Retina (tissue), 1 donor: Measurements from ENCODE around the gene CLMP.
A peak's percentile ranks its signal among the peaks of the same experiment; 100 is the strongest.
"Not testable (repeated sequence)": the region's sequence is repeated elsewhere in the genome, so short reads cannot be mapped to it uniquely, and the experiment has no call there.

Source experiments
- DNase-seq: peaks from one replicate; pipeline ENCODE4 v3.0.0-alpha.2; 2016

Gene CLMP

DNA sequence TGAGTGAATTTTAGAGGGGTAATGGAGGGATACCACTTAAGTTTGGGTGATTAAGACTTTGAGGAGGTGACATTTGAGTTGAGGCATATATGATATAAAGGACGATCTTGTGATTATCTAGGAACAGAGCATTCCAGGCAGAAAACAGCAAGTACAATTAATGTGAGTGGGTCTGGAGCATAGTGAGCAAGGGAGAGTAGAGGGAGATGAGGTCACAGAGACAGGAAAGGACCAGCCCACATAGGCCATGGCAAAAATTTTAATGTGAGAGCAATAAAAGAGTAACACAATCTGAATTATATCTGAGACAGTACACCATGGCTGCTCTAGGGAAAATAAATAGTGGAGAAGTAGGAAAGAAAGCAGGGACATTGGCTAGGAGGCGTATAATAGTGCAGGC lies 118.6 kb downstream of the CLMP start:
- DNase-seq, result no peak

DNA sequence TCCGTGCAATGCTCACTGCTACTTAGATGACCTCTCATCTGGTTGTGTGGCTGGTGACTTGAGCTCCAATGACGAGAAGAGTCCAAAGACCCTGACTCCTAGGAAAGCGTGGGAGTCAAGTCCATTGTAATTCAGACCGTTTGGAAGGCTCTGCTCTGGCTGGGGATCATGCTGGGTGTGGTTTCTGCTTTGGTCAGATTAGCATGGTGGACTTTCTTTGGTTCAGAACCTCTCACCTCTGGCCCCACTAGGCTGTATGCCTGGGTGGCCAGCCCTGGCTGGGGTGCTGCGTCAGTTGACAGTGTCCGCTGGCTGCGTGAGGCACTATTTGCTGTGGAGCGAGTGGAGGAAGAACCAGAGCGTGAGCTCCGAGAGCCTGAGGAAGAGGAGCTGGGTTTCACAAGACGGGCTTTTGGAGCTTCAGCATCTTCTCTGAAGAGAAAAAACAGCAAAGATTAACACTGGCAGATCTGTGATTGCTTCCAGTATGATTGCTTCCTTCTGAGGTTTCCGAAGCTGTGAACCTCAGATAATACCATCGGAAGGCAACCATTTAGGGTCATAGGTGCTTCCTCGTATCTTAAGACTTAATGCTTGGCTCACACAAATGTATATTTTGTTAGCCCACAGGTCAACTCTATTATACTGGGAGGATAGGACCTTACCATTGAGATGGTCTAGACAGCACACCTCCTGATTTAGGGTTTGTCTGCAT lies 121.5 kb downstream of the CLMP start:
- DNase-seq, result no peak

DNA sequence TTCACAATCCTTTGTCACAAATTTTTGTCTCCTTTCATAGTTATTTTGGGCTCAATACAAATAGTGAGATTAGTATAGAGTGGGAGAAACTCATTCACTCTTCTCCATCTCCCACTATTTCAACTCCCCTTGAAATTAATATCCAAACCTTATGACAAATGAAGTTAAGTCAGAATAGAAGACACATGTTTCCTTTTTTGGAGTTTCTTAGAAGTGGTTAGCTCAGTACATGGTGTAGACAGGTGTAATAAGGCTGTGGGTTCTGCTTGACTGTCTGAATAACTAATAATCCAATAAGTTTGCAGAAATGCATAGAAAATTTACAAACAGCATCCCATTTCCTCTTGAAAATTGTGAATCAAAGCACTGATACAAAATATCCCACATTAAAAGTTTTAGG lies 122.3 kb downstream of the CLMP start:
- no peak for DNase-seq

DNA sequence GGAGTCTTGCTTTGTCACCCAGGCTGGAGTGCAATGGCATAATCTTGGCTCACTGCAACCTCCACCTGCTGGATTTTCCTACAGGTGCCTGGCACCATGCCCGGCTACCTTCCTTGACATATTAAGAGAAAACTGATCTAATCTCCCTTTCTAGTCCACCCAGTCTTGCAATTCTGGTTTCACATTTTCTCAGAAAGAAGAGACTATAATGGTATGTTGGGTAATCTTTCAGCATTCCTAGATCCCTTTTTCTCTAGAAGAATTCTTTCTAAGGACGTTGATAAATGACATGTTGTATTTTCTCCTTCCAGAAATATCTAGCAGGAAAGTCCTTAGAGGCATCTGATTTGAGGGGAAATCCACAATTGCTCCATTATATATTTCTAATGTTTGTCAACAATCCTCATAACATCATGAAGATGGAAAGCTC lies 122.7 kb downstream of the CLMP start:
- no peak for DNase-seq

DNA sequence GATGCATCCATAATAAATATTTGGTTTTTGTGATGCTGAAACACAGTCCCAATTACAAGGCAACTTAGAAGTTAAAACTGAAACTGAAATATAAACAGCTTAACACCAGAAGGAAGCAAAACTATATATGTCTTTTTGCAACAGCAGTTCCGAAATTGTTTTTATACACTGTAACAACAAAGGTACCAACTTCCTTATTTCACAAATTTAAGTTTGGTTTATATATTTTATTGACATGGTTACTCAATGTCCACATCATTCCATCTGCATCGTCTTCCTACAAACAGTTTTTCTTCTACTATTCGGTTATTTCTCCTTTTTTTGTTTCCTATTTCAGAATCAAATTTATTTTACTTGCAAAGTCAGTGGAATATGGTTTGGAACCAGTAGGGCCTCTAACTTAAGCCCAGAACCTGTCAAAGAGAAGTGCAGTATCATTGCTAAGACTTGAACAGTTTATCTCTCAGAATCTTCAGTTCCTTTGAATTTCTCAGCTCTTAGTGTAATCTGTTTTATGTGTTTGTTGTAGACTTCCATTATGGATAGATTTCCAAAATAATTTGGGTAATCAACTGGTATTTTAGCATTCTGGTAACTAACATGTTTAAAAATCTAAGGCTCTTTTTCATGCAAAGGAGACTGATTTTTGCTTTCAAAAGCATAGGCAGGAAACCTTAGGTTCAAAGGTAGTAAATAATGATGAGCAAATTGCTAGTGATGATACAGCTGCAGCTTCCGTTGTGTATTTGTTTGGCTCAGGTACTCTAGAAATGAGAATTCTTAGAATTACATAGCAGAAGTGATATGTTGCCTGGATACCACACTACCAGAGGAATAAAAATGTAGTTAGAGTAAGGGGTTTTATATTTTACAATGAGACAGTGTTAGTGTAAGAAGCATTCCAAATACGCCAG lies 124.9 kb downstream of the CLMP start:
- no peak for DNase-seq

DNA sequence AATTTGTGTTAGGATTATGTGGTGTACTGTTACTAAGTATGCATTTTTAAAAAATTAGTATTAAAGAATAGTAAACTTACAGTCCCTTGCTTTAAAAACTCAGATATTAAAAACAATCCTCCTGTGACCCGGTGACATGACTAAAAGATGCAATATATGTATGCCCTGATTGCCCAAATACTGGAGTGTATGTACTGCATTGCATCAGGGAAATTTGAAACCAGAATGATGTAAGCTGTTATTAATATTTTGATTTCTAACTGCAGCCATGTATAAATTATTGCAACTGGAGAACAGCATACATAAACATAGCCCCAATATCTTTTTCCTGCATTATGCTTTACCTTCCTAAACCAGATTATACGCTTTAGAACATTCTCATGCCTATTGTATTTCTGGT lies 129.4 kb downstream of the CLMP start:
- DNase-seq, result no peak

DNA sequence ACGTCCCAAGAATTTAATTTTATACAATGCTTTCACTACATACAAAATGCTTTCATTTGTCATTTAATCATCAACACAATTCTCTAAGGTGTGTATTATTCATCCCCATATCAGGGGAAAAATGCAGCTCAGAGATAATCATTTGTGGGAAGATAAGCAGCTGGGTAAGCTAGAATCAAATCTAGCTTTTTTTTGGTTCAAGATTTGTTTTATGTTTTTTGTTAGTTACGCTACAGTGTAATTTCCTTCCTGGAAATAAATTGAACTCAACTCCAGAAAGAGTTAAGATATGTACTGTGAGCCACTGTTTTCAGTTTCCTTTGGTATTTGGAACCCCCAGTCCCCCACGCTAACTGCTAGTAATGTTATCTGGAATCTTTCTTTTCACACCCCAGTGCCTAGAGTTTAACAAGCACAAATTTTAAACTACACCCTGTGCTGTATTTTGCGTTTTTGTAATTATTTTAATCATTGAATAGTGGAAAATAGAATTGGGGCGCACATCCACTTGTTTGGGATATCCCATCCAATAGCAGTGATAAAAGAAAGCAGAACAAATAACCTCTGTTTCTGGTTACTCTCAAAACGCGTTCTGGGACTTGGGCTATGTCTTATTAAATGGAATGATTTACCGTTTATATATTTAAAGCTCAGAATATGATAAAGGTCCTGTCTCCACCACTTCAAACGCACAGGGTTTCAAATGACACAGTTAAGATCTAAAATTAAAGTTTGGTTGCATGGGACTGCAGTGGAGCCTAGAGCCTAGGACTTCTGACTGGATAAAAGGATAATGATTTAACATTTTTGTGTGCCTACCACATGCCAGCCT lies 131.0 kb downstream of the CLMP start:
- no peak for DNase-seq

DNA sequence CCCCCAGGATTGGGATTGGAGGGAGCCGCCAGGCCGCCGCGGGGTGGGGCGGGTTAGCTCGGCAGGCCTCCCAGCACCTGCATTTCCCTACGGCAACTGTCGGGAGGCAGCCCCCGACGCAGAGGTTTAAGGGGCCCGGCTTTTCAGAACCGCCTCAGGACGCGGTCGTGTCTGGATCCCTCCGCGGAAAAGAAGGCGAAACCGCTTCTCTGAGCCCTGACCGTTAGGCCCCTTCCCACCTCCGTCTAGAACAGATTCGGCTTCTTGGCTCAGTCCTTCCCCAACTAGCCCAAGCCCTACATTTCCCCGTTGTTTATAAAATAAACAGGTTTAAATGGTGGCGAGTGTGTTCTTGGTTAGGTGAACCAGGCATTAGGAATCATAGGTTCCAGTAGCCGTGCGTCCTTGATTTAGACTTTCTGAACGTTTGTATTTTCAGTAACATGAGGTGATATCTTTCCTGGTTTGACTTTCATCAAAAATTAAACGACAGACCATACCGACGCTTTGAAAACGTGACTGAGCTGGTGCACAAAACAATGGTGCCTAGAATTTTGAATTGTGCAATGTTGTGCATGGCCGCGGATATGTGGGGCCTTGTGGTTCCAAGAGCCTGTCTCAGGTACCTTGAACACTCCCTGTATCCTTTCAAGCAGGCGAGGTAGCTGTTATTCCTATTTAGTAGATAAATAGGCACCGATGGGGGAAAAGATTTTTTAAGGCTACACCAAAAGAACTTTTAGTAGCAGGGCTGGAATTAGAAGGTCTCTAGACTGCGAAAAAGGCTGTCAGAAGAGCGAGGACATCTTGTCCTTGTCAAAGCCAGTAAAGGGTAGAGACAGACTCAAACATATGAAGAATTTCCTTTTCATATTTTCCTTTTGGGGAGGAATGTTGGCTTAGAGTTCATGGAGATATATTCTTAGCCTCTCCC lies 131.9 kb downstream of the CLMP start:
- peak; percentile 88 for DNase-seq

DNA sequence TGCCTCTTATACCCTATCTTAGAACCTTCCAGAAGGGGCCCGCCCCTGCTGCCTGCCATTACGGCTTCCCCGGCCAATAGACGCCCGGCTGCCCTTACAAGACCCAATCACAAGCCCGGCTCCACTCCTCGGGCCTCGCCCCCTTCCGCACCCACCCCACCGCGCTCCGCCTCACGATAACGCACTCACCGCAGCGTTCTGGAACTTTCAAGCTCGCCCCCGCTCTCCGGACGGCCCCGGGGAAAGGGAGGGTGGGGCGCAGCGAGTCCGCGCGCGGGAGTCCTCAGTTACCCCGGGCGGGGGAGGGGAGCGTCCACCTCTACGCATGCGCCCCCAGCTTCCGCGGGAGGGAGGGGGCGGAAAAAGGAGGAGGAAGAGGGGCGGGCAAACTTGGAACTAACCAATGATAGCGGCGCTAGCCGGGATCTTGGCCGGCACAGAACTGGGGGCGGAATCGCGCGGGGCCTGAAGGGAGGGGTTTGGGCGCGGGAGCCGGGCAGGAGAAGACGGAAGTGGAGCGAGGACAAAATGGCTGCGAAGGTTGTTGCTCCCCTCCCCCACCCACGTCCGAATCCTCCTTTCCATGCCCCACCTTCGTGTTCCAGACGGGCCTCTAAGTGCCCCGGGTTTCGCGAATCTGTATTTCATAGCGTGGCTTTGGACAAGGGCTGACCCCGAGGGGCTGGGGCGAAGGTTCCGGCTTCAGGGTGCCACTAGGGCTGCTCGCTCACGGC lies 132.7 kb downstream of the CLMP start:
- DNase-seq, result peak; percentile 98

DNA sequence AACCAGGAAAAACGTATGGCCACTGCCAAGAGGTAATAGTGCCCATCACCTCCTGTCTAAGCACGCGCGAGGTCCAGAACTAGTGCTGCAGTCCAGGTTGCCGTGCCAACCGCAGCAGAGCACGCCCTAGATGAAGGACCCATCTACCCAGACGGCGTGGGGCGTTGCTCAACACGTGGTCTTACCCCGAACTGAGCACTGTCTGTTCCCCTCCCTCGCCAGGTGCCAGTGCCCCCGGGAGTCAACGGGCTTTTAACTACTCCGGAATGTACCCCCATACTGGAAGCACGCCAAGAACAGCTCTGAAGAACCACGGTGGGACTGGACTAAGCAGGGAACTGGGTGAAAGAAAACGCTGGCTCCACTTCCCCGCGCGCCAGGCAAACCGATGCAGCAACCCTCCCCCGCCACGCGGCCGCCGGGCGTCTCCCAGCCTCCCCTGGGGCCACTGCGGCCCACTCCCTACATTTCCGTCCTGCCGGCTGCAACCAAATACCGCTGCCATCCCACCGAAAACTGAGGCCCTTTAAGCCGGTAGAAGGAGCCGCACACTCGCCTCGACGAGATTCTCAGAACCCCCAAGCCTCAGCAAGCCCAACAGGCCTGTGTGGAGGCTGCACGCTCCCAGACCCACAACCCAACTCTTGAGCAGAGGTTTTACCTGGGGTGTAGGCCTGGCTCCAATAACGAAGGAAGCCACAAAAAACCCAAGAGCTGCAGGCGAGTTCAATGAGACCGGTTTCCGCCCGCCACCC lies 133.5 kb downstream of the CLMP start, which contains the start of gene HSPA8:
Gene HSPA8, minus strand, starts transcription at position 734 of the 755 bp plus-strand sequence. CDS start 812 bp downstream, outside the sequence.
- no peak for DNase-seq

DNA sequence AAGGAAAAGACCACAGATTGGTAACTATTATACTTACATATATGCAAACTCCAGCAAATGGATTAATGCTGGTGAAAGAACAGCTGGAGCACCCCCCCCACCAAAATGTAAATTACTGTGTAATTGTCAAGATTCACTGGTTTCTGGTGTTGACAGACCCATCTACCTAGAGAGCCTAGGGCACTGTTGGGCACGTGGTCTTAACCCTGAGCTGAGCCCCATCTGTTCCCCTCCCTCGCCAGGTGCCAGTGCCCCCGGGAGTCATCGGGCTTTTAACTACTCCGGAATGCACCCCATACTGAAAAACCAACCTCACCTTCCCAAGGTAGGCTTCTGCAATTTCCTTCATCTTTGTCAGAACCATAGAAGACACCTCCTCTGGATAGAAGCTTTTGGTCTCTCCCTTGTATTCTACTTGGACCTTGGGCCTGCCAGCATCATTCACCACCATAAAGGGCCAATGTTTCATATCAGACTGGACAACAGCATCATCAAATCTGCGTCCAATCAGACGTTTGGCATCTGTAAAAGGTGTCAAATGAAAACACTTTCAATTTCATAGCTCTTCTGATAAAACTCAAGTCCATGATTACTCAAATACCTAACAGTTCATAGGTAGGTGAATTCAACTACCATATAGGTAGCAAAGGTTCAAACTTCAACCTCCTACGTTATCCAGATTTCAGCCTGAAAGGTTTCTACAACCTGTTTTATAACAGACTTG lies 134.6 kb downstream of the CLMP start:
- no peak for DNase-seq

DNA sequence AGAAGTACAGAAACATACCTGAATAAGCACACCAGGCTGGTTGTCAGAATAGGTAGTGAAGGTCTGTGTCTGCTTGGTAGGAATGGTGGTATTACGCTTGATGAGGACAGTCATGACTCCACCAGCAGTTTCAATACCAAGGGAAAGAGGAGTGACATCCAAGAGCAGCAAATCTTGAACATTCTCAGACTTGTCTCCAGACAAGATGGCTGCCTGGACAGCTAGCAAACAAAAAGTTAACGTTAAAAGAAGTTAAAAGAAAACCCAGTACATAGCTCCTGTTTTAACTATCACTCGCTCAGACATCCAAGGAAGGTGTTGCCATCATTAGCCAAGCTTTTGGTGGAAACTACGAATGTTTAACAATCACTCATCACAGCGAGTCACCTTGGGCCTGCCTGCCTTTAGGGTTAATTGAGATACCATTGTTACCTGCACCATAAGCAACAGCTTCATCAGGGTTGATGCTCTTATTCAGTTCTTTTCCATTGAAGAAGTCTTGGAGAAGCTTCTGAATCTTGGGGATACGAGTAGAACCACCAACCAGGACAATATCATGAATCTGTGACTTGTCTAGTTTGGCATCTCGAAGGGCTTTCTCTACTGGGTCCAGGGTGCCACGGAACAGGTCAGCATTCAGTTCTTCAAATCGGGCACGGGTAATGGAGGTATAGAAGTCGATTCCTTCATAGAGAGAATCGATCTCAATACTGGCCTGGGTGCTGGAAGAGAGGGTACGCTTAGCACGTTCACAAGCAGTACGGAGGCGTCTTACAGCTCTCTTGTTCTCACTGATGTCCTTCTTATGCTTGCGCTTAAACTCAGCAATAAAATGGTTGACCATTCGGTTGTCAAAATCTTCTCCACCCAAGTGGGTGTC lies 135.8 kb downstream of the CLMP start:
- DNase-seq, result not testable (repeated sequence)

DNA sequence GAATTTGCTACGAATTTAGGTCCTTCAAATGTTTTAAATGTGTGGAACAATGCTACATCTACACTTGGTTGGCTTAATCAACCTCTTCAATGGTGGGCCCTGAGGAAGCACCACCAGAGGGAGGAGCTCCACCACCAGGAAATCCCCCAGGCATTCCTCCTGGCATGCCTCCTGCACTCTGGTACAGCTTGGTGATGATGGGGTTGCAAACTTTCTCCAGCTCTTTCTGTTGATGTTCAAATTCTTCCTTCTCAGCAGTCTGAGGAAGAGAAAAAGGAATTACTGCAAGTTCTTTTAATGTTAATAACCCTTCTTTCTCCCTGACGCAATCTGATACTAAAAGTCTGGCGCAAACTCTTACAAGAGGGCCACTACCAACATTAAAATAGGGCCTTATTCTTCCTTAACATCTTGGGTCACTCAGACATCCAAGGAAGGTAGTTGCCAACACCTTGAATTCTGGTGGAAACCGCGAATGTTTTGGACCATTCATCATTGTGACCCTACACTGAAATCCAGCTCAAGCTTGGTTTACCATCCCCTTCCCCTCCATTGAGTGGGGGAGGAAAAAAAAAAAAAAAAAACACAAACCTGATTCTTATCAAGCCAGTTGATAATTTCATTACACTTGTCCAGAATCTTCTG lies 137.3 kb downstream of the CLMP start:
- no peak for DNase-seq

DNA sequence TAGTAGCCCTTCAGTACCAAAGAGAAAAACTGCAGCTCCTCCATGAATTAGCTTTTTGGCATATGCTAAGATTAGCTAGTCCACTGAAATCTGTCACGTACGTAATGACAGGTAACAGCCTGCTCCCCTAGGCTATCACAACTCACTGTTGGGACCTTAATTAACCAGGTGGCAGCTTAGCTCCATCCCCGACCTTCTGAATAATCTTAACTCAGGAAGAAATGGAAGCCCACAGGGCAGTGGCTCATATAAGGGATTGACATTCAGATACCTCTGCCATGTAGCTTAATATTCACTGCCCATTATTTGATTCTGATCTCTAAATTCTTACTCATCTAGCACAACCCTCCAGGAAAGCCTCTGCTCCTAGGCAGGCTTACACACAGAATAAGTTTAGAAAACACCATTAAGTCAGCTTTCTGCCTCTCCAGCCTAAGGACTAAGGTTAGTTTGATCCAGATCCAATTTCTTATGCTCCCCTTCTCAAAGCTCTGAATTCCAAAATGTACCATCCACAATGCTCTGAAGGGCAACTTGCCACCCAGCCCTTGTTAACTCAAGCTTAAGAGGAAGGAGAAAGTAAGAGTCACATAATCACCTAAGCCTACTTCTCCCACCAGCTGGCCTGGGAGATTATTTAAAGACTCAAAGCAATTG lies 138.1 kb downstream of the CLMP start:
- DNase-seq, result no peak

DNA sequence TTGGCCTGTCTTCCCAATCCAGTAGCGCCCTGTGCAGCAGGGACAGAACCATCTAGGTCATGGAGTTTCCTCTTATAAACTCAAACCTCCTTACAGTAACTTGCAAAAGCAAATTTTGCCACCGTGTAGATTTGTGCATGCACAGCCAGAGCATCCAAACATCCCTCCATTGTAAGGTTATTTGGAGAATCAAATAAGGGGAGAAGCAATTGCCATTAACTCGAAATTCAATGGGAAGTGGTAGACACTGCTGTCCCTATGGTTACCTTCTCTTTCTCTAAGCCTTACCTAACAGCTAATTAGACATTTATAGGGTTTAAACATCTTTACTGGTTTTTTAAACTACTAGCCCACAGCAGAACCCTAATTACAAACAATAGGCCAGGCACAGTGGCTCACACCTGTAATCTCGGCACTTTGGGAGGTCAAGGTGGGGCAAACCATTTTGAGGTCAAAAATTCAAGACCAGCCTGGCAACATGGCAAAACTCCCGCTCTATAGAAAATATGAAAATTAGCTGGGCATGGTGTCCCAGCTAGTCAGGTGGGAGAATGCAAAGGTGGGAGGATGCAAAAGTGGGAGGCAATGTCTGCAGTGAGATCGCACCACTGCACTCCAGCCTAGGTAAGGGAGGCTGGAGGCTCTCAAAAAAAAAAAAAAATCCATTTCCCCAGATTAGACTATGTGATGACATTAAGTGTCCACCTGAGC lies 139.7 kb downstream of the CLMP start:
- no peak for DNase-seq

DNA sequence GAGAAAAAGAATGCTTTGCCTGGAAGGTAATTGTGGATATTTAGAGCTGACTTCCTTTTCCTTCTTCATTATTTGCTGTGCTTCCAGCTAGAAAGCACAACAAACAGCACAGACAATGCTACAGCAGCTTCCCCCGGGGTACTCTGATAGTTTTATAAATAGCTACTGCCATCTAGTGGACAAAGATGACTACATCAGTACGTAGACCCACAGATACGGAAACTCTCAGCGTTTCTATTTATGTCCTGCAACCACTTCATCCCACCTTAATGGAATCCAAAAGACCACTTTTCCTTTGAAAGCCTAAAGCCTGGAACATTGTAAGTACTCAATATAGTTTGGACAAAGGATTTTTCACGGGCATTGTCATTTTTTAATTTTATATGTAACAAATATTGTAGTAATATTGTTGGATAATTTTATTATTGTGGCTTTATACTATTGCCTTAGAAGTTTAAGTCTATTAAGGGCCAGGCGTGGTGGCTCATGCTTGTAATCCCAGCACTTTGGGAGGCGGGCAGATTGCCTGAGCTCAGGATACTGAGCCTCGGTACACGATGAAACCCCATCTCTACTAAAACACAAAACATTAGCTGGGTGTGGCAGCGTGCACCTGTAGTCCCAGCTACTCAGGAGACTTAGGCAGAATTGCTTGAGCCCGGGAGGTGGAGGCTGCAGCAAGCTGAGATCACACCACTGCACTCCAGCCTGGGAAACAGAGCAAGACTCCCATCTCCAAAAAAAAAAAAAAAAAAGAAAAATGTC lies 140.6 kb downstream of the CLMP start:
- peak; percentile 61 for DNase-seq
